Activated naive CD8-positive, alpha-beta T cell treated with anti-CD3 and anti-CD28 coated beads, Interleukin-2, amount 10 ng/mL, durations not matched to agents 7 days and 5 days (primary cell): Measurements from ENCODE around the gene RIPK4. TPM values are rescaled to one million over a fixed set of nuclear protein-coding genes. Genes with fewer than 3 reads are reported as not detected.
"Not testable (repeated sequence)": the region's sequence is repeated elsewhere in the genome, so short reads cannot be mapped to it uniquely, and the experiment has no call there.

Source experiments
- ATAC-seq: fragments of 150-1000 bp; cut with Tn5 transposase; one replicate; pipeline ENCODE4 v1.10.0; 2021; ENCODE audit warnings: low read depth, moderate library complexity
- POLR2A ChIA-PET: fragments of 350-600 bp; sonication (Branson Sonifier 250); formaldehyde crosslinking; loops from one replicate; lab custom pipeline; 2021; ENCODE audit warnings: antibody characterized with exemption; lab: Charles Lee
- DNase-seq: peaks from one replicate; pipeline ENCODE4 v3.0.0; 2021
- H3K27ac Mint-ChIP-seq: one replicate; pipeline ENCODE4 v1.8.0; 2022; ENCODE audit warnings: mild to moderate bottlenecking, mixed read lengths
- H3K27me3 Mint-ChIP-seq: one replicate; pipeline ENCODE4 v1.8.0; 2022; ENCODE audit warnings: mild to moderate bottlenecking, moderate library complexity, mixed read lengths
- H3K36me3 Mint-ChIP-seq: one replicate; pipeline ENCODE4 v1.8.0; 2021; ENCODE audit warnings: mild to moderate bottlenecking, mixed read lengths
- H3K4me1 Mint-ChIP-seq: one replicate; pipeline ENCODE4 v1.8.0; 2021; ENCODE audit warnings: mixed read lengths
- H3K4me3 Mint-ChIP-seq: one replicate; pipeline ENCODE4 v1.8.0; 2022; ENCODE audit warnings: mild to moderate bottlenecking, moderate library complexity, mixed read lengths
- H3K9me3 Mint-ChIP-seq: one replicate; pipeline ENCODE4 v1.8.0; 2021; ENCODE audit warnings: mixed read lengths
- total RNA-seq, 2 experiments: library from RNA; stranded (reverse); gene quantifications; one replicate each; pipeline ENCODE4 v1.2.3, GENCODE V29; 2021

Gene RIPK4
- total RNA-seq, 2 experiments from 2014 or later, result 0.19 to 0.20 TPM

GRCh38 chr21:41726058-41726558 lies 40.7 kb downstream of the RIPK4 start:
- Mint-ChIP-seq H3K4me3 (no peak overlapping the region), H3K27ac (no peak overlapping the region), H3K9me3 (no peaks in the 10 kb centered on the region), H3K4me1 (no peaks in the 10 kb centered on the region), H3K36me3 (no peaks in the 10 kb centered on the region), H3K27me3 (peaks cover 49% of the 10 kb centered on the region)
- DNase-seq (no peak), ATAC-seq (no peak)
- POLR2A ChIA-PET, result no interaction called here

GRCh38 chr21:41725421-41726031 lies 41.3 kb downstream of the RIPK4 start:
- no peak overlapping the region for H3K27ac Mint-ChIP-seq
- ATAC-seq, result no peak
- H3K4me3 Mint-ChIP-seq, result no peak overlapping the region
- no peaks in the 10 kb centered on the region for H3K36me3 Mint-ChIP-seq
- peaks cover 46% of the 10 kb centered on the region for H3K27me3 Mint-ChIP-seq
- H3K4me1 Mint-ChIP-seq, result no peaks in the 10 kb centered on the region
- H3K9me3 Mint-ChIP-seq, result no peaks in the 10 kb centered on the region
- DNase-seq, result no peak
- POLR2A ChIA-PET, result no interaction called here

- ATAC-seq, H3K27ac Mint-ChIP-seq, H3K4me3 Mint-ChIP-seq, H3K9me3 Mint-ChIP-seq, DNase-seq, H3K4me1 Mint-ChIP-seq, POLR2A ChIA-PET, H3K36me3 Mint-ChIP-seq: not testable (repeated sequence)
- H3K27me3 Mint-ChIP-seq, result peaks cover 44% of the 10 kb centered on the region
Measured at GRCh38 chr21:41723835-41724234, 43.0 kb downstream of the RIPK4 start.

DNA sequence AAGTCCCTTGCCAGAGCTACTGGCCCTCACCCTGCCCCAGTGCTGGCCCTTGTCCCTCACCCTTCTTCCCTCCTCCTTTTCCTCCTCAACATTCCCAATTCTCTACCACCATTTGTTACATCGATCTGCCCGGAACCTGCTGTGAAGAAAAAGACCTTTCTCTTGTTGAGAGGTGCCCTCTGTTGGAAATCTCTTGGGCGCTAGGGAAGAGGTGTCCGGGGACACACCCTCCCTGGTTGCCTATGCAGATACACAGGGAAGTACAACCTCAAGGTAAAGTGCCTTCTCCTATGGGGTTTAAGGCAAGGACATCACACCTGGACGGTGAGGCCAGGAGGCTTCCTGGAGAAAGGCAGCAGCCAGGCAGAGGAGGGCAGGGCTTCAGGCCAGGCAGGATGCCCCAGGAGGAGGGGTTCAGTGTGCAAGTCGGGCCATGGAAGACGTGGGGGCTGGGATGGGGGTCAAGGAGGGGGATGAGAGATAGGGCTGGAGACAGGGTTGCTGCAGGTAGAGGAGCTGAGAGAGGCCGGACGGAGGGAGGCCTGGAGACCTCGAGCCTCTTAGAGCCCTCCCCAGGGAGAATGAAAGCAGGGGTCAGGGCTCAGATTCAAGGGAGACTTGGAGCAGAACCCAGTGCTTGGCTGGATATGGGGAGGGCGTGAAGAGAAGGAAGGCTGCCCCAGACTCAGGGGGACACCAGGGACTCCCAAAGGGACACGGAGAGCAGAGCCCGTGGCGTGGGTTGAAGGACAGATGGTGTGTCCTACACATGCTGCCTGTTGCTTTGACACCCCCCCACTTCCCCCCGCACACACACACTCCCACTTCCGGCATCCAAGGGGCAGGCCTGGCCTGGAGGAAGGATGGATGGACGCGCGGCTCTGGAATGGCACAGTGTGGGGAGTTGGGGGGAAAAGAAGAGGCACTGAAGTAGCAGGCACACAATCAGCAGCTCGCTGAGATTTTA lies 44.5 kb downstream of the RIPK4 start:
- Mint-ChIP-seq H3K4me3 (no peak overlapping the region), H3K9me3 (no peaks in the 10 kb centered on the region), H3K4me1 (no peaks in the 10 kb centered on the region), H3K36me3 (no peaks in the 10 kb centered on the region), H3K27me3 (peaks cover 43% of the 10 kb centered on the region), H3K27ac (no peak overlapping the region)
- ATAC-seq (no peak), DNase-seq (no peak)
- POLR2A ChIA-PET, result no interaction called here

DNA sequence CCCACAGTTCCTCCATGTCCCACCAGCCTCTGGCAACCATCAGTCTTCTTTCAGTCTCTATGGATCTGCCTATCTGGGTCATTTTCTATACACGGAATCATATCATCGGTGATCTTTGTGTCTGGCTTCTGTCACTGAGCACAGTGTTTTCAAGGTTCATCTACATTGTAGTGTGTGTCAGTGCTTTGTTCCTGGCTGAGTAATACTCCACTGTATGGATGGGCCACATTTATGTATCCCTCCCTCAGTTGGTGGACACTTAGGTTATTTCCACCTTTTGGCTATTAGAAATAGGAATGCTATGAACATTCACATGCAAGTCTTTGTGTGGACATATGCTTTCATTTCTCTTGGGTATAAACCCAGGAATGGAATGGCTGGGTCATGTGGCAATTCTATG lies 46.6 kb downstream of the RIPK4 start:
- Mint-ChIP-seq H3K36me3 (no peaks in the 10 kb centered on the region), H3K9me3 (no peaks in the 10 kb centered on the region), H3K27ac (no peak overlapping the region), H3K4me3 (no peak overlapping the region), H3K27me3 (peaks cover 25% of the 10 kb centered on the region), H3K4me1 (no peaks in the 10 kb centered on the region)
- POLR2A ChIA-PET, result no interaction called here
- DNase-seq, result no peak
- ATAC-seq, result no peak

- H3K4me1 Mint-ChIP-seq, result no peaks in the 10 kb centered on the region
- POLR2A ChIA-PET, result no interaction called here
- ATAC-seq (no peak), DNase-seq (no peak)
- no peak overlapping the region for H3K4me3 Mint-ChIP-seq
- no peaks in the 10 kb centered on the region for H3K9me3 Mint-ChIP-seq
- H3K27ac Mint-ChIP-seq, result no peak overlapping the region
- peaks cover 24% of the 10 kb centered on the region for H3K27me3 Mint-ChIP-seq
- H3K36me3 Mint-ChIP-seq, result no peaks in the 10 kb centered on the region
Measured at GRCh38 chr21:41719691-41720090, 47.2 kb downstream of the RIPK4 start.

GRCh38 chr21:41717573-41718330 lies 49.1 kb downstream of the RIPK4 start:
- DNase-seq (no peak), ATAC-seq (no peak)
- Mint-ChIP-seq H3K27ac (no peak overlapping the region), H3K9me3 (no peaks in the 10 kb centered on the region), H3K27me3 (peaks cover 21% of the 10 kb centered on the region), H3K4me3 (no peak overlapping the region), H3K4me1 (no peaks in the 10 kb centered on the region), H3K36me3 (no peaks in the 10 kb centered on the region)
- POLR2A ChIA-PET, result no interaction called here

- POLR2A ChIA-PET, result no interaction called here
- H3K27me3 Mint-ChIP-seq, result peaks cover 24% of the 10 kb centered on the region
- no peak overlapping the region for H3K4me3 Mint-ChIP-seq
Measured at GRCh38 chr21:41716751-41717150, 50.1 kb downstream of the RIPK4 start.

DNA sequence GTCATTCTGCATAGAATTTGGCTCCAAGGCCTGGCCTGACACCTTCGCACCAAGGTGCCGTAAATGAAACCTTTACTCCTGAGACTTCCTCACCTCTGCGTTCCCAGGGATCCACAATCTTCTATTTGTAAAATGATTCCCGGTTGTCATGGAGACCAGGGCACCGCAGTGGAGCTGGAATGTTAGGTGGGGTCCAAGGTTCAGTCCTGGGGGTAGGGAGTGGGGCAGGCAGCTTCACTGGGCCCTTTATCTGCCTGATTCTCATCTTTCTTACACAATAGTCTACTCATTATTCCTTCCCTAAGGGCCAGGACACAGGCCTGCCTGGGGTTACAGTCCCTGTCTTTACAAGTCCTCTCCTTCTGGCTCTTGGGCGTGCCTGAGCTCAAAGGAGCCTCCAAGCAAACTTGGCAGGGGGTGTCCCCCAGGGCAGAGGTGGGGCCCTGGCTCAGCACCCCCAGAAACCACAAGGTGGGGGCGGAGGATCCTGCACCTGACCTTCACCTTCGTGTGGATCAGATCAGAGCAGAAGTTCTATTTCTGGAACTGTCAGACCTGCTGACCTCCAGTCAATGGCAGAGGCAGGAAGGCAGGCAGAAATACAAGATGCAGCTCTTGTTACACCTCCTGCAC lies 51.1 kb downstream of the RIPK4 start:
- no peak overlapping the region for H3K27ac Mint-ChIP-seq
- ATAC-seq, result no peak
- H3K27me3 Mint-ChIP-seq, result peaks cover 26% of the 10 kb centered on the region

More at GRCh38 chr21:41716751-41717150, 50.1 kb downstream of the RIPK4 start:
- no peaks in the 10 kb centered on the region for H3K36me3 Mint-ChIP-seq
- H3K9me3 Mint-ChIP-seq, result no peaks in the 10 kb centered on the region
- H3K27ac Mint-ChIP-seq, result no peak overlapping the region
- DNase-seq (no peak), ATAC-seq (no peak)
- H3K4me1 Mint-ChIP-seq, result no peaks in the 10 kb centered on the region

GRCh38 chr21:41714299-41714865 lies 52.5 kb downstream of the RIPK4 start:
- POLR2A ChIA-PET, H3K4me1 Mint-ChIP-seq, H3K36me3 Mint-ChIP-seq, H3K9me3 Mint-ChIP-seq, H3K4me3 Mint-ChIP-seq, DNase-seq, ATAC-seq, H3K27ac Mint-ChIP-seq: not testable (repeated sequence)
- H3K27me3 Mint-ChIP-seq, result peaks cover 32% of the 10 kb centered on the region

More for the DNA sequence above, 51.1 kb downstream of the RIPK4 start:
- H3K9me3 Mint-ChIP-seq, result no peaks in the 10 kb centered on the region
- no peaks in the 10 kb centered on the region for H3K36me3 Mint-ChIP-seq
- H3K4me1 Mint-ChIP-seq, result no peaks in the 10 kb centered on the region
- DNase-seq, result no peak
- POLR2A ChIA-PET, result no interaction called here
- no peak overlapping the region for H3K4me3 Mint-ChIP-seq

DNA sequence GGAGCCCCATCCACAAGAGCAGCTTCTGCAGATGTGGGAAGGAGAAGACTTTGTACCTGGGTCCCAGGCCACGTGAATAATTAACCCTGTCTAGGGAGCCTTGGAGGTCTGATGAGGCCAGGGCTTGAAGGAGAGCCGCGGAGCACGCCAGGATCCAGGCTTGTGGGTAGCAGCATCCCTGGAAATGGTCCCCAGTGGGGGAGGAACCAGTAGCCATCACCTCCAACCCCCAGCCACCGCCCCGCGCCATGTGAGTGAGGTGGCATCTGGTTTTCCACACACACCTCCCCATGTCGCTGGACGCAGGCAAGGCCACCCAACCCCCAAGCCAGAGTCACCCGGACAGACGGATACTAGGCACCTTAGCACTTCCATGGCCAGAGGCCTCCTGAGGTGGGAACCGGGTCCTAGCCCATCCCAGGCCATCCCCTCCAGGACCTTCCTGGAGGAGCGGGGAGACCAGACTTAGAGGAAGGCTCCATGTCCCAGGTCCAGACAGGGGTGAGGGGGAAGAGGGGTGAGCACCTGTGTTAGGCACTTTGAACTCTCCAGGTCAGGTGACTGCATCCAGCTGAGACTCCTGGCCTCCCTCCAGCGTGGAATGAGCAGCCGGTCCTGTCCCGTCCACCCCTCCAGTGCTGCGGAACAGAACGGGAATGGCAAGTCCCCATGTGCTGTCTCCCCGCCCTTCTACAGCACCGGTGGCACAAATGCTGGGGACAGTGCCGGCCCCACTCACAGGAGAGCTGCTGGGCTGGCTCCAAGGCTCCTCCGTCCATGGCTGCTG lies 53.2 kb downstream of the RIPK4 start:
- no peak overlapping the region for H3K4me3 Mint-ChIP-seq
- H3K4me1 Mint-ChIP-seq, result no peaks in the 10 kb centered on the region
- POLR2A ChIA-PET, result no interaction called here
- H3K9me3 Mint-ChIP-seq, result no peaks in the 10 kb centered on the region
- no peak overlapping the region for H3K27ac Mint-ChIP-seq
- ATAC-seq, result no peak
- no peaks in the 10 kb centered on the region for H3K36me3 Mint-ChIP-seq
- no peak for DNase-seq
- peaks cover 35% of the 10 kb centered on the region for H3K27me3 Mint-ChIP-seq

DNA sequence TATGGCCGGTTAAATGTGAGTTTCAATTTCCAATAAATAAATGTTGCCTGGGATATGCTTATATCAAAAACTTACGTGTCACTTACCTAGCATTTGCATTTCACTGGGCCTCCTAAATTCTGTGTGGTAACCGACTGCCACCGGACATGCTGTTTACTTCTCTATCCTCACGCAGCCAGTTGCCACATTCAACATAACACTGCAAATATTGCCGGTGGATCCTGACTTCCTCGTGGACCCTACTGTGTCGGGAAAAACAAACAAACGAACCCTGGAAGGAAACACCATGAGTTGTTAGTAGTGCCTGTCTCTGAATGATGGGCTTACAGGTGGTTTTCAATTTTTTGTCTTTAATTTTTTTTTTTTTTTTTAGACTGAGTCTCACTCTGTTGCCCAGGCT lies 54.1 kb downstream of the RIPK4 start:
- POLR2A ChIA-PET, result no interaction called here
- ATAC-seq, result no peak
- no peaks in the 10 kb centered on the region for H3K4me1 Mint-ChIP-seq
- no peak overlapping the region for H3K27ac Mint-ChIP-seq
- no peaks in the 10 kb centered on the region for H3K36me3 Mint-ChIP-seq
- no peaks in the 10 kb centered on the region for H3K9me3 Mint-ChIP-seq
- peaks cover 32% of the 10 kb centered on the region for H3K27me3 Mint-ChIP-seq
- H3K4me3 Mint-ChIP-seq, result no peak overlapping the region
- DNase-seq, result no peak
